Activated T-cell treated with anti-CD3 and anti-CD28 coated beads, Interleukin-2, amount 50 U/mL, for 1 hour (primary cell): Measurements from ENCODE around the gene TAB2.
"Not testable (repeated sequence)": the region's sequence is repeated elsewhere in the genome, so short reads cannot be mapped to it uniquely, and the experiment has no call there.

ENCODE experiments used
- DNase-seq: peaks from one replicate; pipeline ENCODE4 v3.0.0-alpha.2; 2020

Gene TAB2

DNA sequence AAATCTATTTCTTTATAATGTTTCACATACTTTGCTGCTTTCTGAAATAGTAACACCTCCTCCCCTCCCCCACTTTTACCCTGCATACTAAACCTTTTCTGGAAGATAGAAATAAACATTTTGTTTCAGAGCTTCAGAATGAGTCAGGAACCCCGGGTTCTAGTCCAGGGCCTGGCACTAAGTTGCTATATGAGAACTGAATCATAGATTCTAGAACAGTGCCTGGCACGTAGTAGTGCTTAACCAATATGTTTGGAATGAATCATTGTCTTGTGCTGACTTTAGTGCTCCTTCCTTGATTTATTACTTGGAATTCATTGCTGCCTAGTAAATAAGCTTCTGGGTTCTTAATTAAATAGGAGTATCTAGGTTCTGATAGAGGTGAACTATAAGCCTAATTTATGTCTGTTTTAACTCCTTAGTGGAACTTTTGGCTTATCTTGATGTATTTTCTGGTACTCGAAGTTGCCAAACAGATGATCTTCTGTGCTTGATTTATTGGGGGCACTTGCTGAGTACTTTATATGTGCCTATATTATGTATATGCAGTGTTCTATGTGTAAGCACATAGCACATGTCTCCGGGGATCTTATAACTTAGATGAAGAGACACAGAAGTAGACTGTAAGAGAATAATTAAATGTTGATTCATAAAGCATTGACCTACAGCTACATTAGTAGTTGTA lies 18.6 kb downstream of the TAB2 start:
- no peak for DNase-seq

DNA sequence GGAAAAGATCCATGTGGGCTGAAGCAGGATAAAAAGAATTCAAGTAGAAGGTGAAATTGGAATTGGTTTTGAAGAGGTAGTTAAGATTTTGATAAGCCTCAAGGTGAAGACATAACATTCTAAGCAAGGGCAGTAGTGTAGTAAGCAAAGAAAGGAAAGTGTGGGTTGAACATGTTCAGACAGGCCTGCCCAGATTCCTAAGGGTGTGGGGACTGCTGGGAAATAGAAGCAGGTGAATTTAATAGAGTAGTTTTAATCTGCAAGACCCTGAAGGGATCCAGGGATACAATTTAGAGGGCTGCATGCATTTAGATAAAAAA lies 19.1 kb downstream of the TAB2 start:
- no peak for DNase-seq

GRCh38 chr6:149337320-149337719 lies 19.8 kb downstream of the TAB2 start:
- DNase-seq: no peak

GRCh38 chr6:149340200-149340599 lies 22.7 kb downstream of the TAB2 start:
- DNase-seq: no peak

DNA sequence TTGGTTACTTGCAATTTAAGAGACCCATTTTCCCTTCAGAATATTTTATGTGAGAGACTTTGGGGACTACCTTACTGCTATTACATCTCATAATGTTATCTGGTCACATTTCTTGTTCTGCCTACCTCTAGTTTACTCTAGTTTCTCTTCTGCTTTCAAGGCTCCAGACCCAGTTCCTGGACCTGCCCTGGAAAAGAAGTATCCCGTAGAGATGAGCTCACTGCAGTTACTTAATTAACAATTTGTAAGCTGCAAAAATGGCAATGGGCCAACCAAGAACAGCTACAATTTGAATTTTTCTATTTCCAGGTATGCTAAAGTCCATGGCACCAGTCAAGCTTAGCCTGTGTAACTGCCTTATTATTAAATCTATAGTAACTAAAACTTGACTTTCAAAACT lies 25.0 kb downstream of the TAB2 start:
- DNase-seq: no peak

- DNase-seq: no peak
These were observed 26.0 kb downstream of the TAB2 start for GRCh38 chr6:149343501-149343900.

GRCh38 chr6:149346078-149346477 lies 28.6 kb downstream of the TAB2 start:
- no peak for DNase-seq

GRCh38 chr6:149347067-149347466 lies 29.6 kb downstream of the TAB2 start:
- no peak for DNase-seq

DNA sequence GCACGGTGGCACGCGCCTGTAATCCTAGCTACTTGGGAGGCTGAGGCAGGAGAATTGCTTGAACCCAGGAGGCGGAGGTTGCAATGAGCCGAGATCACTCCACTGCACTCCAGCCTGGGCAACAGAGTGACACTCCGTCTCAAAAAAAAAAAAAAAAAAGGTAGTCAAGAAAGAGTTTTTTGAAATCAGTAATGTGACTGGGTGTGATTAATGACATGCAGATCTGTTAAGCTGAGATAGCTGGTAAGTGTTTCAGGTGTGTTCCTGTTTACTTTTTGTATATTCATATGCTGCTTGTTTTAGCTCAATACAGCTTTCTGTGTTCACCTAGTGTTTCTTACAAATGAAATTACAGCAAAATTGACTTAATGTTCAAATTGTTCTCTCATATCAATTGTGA lies 31.8 kb downstream of the TAB2 start:
- not testable (repeated sequence) for DNase-seq

DNA sequence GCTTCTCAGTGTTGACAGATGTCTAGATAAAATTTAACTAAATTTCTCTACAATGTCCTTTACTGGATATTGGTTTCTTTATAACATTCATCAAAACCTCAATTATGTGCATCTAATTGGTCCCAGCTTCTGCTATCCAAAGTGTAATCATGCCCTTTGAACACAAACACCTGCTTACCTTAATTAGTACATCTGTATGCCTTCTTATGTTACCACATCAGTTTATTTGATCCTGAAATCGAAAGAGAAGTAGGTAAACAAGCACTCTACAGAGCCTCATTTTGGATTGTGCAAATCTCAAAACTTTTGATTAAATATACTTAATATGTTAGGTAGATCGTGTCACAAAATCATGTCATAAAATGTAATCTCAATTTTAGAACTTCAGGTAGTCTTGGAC lies 36.5 kb downstream of the TAB2 start:
- no peak for DNase-seq

DNA sequence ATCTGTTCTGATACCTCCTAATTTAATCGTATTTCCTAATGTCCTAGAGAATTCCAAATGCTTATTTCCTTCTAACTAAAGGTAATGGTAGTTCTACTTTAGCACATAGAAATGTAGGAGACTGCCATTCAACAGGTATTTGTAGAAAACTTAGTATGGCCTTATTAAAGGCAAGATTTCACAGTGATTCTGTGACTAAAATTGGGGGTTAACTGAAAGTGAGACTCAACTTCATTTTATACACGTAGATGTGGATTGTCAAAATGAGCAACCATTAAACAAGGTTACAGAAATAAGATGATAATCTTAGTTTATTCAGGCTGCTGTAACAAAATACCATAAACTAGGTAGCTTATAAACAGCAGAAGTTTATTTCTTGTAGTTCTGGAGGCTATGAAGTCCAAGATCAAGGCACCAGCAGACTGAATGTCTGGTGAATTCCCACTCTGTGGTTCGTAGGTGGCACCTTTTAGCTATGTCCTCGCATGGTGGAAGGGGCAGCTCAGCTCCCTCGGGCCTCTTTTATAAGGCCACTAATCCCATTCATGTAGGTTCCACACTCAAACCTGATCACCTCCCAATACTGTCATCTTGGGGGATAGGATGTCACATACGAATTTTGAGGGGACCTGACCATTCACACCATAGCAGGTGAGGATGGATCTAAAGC lies 38.7 kb downstream of the TAB2 start:
- no peak for DNase-seq

DNA sequence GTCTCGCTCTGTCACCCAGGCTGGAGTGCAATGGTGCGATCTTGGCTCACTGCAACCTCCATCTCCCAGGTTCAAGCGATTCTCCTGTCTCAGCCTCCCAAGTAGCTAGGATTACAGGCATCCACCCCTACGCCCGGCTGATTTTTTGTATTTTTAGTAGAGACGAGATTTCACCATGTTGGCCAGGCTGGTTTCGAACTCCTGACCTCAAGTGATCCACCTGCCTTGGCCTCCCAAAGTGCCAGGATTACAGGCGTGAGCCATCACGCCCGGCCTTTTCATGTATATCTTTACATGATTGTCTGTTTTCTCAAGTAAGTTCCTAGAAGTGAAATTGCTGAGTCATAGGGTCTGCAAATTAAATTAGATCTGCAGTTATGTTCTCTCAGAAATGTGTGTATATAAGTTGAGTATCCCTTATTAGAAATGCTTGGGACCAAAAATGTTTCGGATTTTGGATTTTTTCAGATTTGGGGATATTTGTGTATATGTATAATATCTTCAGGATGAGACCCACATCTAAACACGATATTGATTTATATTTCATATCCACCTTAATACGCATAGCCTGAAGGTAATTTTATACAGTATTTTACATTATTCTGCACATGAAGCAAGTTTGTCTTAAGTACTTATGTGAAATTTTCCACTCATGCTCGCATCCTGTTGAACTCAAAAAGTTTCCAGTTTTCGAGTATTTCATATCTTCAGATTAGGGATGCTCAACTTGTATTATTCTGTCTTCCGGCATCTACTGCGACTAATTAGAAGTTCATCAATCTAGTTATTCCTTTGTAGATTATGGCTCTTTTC lies 40.4 kb downstream of the TAB2 start:
- DNase-seq: no peak

DNA sequence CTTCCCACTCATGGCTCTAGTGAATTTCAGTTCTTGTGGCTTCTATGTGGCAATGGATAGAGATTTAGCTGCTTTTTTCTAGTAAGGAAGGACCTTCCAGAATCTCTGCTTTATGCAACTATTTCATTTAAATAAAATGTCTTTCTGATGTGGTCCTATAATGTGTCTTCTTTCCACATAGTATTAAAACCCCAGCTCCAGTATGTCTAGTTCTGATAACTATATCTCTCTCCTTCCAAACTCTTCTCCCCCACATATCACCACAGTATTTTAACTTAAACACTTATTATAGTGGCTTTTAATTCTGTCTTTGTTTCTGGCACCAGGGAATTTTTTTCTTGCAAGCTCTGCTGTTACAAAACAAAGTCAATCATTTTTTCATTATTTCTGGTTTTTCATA lies 41.9 kb downstream of the TAB2 start:
- DNase-seq: no peak

DNA sequence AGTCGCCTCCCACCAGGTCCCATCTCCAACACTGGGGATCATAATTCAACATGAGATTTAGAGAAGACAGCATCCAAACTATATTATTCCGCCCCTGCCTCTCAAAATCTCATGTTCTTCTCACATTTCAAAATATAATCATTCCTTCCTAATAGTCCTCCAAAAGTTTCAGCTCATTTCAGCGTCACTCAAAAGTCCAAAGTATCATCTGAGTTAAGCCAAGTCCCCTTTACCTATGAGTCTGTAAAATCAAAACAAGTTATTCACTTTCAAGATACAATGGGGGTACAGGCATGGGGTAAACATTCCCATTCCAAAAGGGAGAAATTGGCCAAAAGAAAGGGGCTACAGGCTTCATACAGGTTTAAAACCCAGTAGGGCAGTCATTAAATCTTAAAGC lies 43.0 kb downstream of the TAB2 start:
- DNase-seq: no peak

DNA sequence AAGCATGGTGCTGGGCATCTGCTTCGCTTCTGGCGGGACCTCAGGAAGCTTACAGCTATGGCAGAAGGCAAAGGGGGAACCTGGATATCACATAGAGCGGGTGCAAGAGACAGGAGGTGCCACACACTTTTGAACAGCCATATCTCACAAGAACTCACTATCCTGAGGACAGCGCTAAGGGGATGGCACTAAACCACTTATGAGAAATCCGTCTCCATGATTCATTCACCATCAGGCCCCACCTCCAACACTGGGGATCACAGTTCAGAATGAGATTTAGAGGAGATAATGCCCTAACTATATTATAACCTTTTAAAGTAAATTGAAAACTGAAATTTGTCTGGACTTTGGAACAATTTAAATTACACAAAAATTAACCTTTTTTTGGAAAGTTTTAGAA lies 44.8 kb downstream of the TAB2 start:
- DNase-seq: no peak

GRCh38 chr6:149363154-149363553 lies 45.6 kb downstream of the TAB2 start:
- DNase-seq: no peak

GRCh38 chr6:149364557-149364956 lies 47.0 kb downstream of the TAB2 start:
- no peak for DNase-seq

- no peak for DNase-seq
These were observed 47.7 kb downstream of the TAB2 start for GRCh38 chr6:149365197-149365596.

- DNase-seq: no peak
These were observed 48.9 kb downstream of the TAB2 start for GRCh38 chr6:149366267-149366921.

GRCh38 chr6:149368065-149368464 lies 50.6 kb downstream of the TAB2 start:
- DNase-seq: no peak

DNA sequence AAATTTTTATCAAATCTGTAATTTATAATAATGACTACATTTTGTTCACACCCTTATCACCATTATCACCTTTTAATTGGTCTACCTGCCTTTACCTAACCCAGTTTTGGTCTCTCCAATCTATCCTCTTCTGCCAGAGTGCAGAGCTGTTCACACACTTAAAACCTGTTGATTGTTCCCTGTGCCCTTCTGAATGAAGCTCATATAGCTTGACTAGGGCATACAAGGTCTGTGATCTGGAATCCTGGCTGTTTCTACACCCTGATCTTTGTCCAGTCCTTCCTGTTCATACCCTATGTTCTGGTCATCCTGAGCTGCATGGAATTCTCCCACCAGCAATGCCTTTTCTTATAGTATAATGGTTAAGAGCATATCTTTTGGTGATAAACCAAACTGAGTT lies 53.6 kb downstream of the TAB2 start:
- DNase-seq: no peak

- no peak for DNase-seq
These were observed 54.5 kb downstream of the TAB2 start for GRCh38 chr6:149372062-149372461.

DNA sequence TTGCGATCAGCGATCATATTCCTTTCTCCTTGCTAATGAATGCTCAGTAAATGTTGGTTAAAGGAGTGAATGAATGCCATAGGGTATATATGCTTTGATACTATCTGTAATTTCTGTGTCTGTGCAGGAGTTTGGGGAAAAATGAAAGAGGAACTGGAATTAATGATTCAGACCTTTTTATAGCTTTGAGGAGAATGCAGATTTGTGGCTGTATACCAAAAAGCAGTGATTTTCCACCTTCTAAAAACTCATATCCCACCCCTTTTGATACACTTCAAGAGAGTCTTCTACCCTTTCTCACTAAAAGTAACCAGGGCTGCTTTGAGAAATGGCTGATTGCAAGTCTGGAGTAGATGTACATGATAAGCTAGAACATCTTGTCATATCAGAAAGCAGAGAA lies 56.0 kb downstream of the TAB2 start:
- DNase-seq: no peak

DNA sequence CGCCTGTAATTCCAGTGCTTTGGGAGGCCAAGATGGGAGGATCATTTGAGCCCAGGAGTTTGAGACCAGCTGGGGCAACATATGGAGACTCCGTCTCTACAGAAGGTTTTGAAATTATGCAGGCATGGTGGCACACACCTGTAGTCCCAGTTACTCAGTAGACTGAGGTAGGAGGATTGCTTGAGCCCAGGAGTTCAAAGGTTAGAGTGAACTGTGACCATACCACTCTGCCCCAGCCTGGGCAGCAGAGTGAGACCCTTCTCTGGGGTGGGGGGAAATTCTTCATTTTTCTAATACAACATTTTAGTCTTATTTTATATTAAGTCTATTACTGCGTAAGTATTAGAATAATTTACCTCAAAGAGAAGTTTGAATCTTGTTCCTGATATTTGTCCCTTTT lies 62.5 kb downstream of the TAB2 start:
- no peak for DNase-seq
